Choroid plexus epithelial cell (primary cell): Measurements from ENCODE around the gene KCNMA1.

ENCODE experiments used
- DNase-seq: peaks from one replicate; pipeline ENCODE4 v3.0.0-alpha.2; 2010; ENCODE audit warnings: low read depth
- H3K4me3 ChIP-seq: 2 replicates; pipeline ENCODE4 v1.5.1; 2011; ENCODE audit warnings: low read depth, mild to moderate bottlenecking, control low read depth, low read length, moderate library complexity
- TF ChIP-seq, protein P1 (sequence below): conservative IDR thresholded peaks from 2 replicates; pipeline ENCODE4 v1.5.1; 2011; ENCODE audit warnings: low read depth, mild to moderate bottlenecking, control low read depth, inconsistent platforms, low read length, moderate library complexity

The KCNMA1 gene

DNA sequence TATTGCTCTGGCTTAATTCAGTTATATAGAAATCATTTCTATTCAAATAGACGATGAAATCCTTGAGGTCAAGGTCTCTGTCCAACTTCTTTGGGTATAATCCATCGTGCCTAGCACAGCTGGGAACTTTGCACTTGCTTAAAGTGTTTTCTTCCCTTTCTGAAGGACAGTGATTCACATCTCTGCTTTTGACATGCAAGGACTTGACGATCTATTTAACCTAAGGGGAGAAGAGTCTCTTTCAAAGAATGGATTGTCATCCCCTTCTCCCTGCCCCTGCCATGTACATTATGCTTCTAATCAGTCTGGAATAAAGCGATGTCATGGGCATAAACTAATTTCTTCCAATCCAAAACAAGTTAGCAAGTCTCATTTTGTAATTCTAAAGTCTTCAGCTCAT is 488.6 kb downstream of the KCNMA1 start:
- TF ChIP-seq, protein P1, sequence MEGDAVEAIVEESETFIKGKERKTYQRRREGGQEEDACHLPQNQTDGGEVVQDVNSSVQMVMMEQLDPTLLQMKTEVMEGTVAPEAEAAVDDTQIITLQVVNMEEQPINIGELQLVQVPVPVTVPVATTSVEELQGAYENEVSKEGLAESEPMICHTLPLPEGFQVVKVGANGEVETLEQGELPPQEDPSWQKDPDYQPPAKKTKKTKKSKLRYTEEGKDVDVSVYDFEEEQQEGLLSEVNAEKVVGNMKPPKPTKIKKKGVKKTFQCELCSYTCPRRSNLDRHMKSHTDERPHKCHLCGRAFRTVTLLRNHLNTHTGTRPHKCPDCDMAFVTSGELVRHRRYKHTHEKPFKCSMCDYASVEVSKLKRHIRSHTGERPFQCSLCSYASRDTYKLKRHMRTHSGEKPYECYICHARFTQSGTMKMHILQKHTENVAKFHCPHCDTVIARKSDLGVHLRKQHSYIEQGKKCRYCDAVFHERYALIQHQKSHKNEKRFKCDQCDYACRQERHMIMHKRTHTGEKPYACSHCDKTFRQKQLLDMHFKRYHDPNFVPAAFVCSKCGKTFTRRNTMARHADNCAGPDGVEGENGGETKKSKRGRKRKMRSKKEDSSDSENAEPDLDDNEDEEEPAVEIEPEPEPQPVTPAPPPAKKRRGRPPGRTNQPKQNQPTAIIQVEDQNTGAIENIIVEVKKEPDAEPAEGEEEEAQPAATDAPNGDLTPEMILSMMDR: no peak
- no peak for DNase-seq
- H3K4me3 ChIP-seq: no peak overlapping the region

DNA sequence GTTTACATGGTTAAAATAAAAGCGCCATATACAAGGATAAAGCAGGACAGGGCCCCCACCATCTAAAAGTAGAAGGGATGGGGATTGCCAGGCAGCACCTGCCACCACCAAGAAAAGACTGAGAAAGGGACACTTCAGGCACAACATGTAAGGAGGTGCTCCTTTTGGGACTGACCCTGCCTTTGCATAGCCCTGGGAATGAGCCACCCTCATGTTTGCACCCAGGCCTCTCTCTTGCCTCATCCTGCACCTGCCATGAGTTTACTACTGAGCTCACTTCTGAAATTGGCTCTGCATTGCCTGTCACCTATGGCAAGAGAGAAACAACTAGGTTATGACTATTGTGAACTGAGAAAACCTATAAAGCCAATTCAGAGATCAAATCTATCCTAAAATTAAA is 489.7 kb downstream of the KCNMA1 start:
- TF ChIP-seq, protein P1: no peak

DNA sequence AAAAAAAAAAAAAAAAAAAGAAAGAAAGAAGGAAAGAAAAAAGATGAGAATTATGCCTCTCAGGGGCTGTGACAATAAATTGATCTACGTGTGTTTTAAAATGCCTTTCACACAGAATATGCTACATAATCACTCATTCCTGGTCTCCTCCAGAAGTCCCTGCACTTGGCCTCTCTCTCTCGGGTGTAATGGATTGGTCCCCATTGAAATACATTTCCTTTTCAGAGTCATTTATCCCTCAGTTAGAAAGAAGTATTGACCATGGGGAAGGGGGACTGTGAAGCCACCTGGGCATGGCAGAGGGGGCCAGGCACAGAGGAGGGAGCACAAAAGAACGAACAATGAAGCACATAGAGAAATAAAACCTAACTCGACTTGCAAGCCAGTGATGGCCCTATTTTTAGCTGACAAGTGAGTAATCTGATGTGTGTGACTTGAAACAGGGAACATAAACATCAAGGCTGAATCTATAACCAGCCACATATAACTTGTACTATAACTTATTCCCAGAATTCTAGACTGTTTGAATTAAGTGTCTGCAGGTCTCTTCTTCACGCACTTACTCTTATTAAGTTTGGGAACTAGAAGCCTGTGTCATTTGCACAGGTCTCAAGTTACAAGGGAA is 490.8 kb downstream of the KCNMA1 start:
- TF ChIP-seq, protein P1: no peak
- no peak for DNase-seq
- no peak overlapping the region for H3K4me3 ChIP-seq

More for the DNA sequence above, 489.7 kb downstream of the KCNMA1 start:
- H3K4me3 ChIP-seq: no peak overlapping the region
- DNase-seq: no peak

DNA sequence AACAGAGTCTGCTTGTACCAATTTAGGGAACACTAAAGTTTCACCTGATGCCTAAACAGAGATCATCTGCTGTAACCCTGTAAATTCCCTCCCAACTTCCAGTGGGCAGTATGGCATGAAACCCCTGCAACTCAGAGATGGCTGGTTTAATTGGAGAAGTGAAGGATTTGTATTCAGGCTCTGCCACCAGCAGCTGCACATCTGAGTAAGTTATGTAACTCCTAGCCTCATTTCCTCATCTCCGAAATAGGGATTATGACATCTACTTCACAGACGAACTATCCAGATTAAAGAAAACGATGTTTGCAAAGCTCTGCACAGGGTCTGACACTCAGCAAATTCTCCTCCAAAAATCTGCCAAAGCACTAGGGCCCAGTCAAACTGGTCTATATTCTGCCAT is 493.0 kb downstream of the KCNMA1 start:
- DNase-seq: no peak
- TF ChIP-seq, protein P1: no peak
- H3K4me3 ChIP-seq: no peak overlapping the region

DNA sequence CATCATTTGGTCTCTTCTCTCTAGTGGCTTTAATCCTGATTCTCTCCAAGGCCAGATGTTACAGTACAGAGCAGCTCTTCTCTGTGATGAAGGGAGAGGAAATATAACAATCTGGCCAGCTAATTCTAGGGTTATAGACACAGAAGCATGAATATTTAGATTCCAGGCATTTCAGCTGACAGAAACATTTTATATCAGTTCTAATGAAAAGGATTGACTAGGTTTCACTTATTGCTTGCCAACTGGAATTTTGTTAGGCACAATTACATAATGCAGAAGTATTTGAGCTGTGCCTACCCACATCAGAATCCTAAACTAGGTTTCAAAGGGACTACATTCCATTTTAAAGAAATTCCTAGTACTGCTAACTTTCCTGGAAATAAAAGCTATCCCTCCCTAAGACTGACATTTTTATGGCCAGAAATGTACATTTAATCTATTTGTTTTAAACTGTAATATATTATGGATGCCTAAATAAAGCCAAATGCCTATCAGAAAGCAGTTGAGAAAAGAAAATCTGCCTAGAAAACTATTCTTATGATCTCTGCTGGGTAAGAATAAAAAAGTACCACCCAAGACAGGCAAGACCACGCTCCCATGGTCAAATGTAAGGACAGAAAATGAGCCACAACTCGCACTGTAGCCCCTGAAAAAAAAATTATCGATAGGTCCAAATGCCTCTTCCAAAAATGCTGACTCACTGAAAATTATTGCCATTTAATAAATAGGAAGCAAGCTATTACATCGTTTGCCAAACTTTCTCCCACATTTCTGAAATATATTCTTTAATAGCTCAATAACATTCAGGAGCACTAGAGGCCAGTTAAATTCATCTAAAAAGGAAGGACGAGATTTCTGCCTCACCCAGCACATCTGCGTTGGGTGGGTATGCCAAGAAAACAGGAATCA is 498.1 kb downstream of the KCNMA1 start:
- H3K4me3 ChIP-seq: no peak overlapping the region
- no peak for DNase-seq
- TF ChIP-seq, protein P1: no peak

DNA sequence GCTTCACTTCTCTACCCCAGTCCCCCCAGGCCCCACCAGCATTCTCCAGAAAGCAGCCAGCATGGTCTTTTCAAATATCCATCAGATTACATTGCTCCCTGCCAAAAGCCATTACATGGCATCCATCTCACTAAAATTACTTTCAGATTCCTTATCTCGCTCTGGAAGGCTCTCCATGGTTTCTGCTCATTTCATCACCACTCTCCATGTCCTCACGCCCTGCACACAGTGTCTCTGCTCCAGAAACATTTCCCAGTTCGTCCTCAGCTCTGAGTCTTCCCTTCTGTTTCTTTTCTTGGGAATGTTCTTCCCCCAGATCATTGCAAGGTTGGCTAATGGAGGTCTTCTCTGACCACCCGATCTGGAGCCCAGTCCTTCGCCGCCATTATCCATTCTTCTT is 499.1 kb downstream of the KCNMA1 start:
- no peak for DNase-seq
- TF ChIP-seq, protein P1: no peak

More for the DNA sequence above, 499.1 kb downstream of the KCNMA1 start:
- H3K4me3 ChIP-seq: no peak overlapping the region
